ACC112 (cell line): ENCODE measurements around the gene TCF12.

Experiments used
- H2AFZ ChIP-seq: fragments of 200-600 bp; sonication (generic); one replicate; pipeline ENCODE4 v1.6.0; 2017; ENCODE audit warnings: antibody characterized with exemption, low read length; ENCODE audit not compliant: unreplicated experiment
- H3K27ac ChIP-seq: fragments of 200-600 bp; sonication (generic); 2 replicates; pipeline ENCODE4 v1.5.1; 2014; ENCODE audit warnings: low read depth, mild to moderate bottlenecking, antibody characterized with exemption, low read length, moderate library complexity
- H3K27me3 ChIP-seq: fragments of 200-600 bp; sonication (generic); 2 replicates; pipeline ENCODE4 v1.6.1; 2014; ENCODE audit warnings: mild to moderate bottlenecking, antibody characterized with exemption, low read length, moderate library complexity, mixed read lengths; ENCODE audit not compliant: insufficient read depth
- H3K36me3 ChIP-seq: fragments of 200-600 bp; sonication (generic); 2 replicates; pipeline ENCODE4 v1.6.1; 2016; ENCODE audit warnings: mild to moderate bottlenecking, antibody characterized with exemption, low read length, moderate library complexity, mixed read lengths; ENCODE audit not compliant: insufficient read depth
- H3K4me1 ChIP-seq: fragments of 200-600 bp; sonication (generic); one replicate; pipeline ENCODE4 v1.6.1; 2016; ENCODE audit warnings: low read length, mixed read lengths; ENCODE audit not compliant: insufficient read depth, unreplicated experiment, control insufficient read depth
- H3K4me3 ChIP-seq: fragments of 200-600 bp; sonication (generic); 2 replicates; pipeline ENCODE4 v1.5.1; 2014; ENCODE audit warnings: mild to moderate bottlenecking, low read depth, low read length
- H3K79me2 ChIP-seq: fragments of 200-600 bp; sonication (generic); one replicate; pipeline ENCODE4 v1.6.0; 2016; ENCODE audit warnings: low read length; ENCODE audit not compliant: control insufficient read depth, unreplicated experiment, insufficient read depth

Gene TCF12

DNA sequence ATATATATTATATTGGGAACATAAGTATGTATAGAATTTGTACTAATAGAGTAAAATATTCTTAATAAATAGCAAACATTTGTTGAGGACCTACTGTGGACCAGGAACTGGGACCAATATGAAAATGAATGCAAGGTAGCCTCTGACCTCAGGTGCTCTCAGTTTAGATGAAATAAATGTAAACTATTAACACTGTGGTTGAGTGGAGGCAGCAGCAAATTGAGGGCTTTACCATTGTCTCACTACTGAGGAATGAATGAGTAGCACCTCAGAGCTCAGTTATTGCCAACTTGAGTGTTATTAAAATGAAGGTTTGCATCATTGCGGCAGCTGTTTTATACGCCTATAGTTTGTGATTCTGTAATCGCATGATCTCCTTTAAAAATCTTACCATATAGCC is 366.9 kb downstream of the TCF12 start:
- no peak overlapping the region for H3K27ac ChIP-seq
- H3K4me1 ChIP-seq, result no peaks in the 10 kb centered on the region
- no peaks in the 10 kb centered on the region for H3K27me3 ChIP-seq
- H3K4me3 ChIP-seq, result no peak overlapping the region
- H3K79me2 ChIP-seq, result no peaks in the 10 kb centered on the region
- no peak overlapping the region for H2AFZ ChIP-seq
- H3K36me3 ChIP-seq, result peaks cover 41% of the 10 kb centered on the region

DNA sequence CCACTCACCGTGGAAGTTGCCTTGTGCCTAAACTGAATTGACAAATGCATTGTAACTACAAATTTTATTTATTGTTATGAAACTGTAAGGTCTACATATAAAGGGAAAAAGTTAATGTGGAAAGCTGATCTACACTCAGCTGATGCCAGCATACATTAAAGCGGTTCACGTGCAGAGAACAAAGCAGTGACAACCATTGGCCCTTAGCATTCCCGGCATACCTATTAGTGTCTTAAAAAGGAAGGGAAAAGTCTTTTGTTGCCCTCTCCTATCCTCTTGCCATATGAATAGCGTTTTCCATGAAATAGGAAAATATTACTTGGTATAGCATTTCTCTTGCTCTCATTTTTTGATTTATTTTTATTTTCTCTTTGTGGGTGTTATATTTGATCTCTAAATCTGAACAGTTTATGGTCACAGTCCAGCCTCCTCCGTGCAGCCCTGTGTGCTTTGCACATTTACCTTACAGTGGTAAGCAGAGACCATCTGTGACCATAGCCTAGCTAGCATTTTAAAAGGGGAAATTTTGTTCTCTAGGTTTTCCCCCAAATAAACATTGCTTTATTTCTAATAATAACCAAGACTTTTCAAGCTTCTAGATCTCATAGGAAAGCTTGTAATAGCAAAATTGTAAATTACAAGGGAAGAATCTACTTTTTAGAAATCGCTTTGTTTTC is 368.1 kb downstream of the TCF12 start:
- H3K4me1 ChIP-seq, result no peaks in the 10 kb centered on the region
- no peak overlapping the region for H3K27ac ChIP-seq
- no peak overlapping the region for H3K4me3 ChIP-seq

DNA sequence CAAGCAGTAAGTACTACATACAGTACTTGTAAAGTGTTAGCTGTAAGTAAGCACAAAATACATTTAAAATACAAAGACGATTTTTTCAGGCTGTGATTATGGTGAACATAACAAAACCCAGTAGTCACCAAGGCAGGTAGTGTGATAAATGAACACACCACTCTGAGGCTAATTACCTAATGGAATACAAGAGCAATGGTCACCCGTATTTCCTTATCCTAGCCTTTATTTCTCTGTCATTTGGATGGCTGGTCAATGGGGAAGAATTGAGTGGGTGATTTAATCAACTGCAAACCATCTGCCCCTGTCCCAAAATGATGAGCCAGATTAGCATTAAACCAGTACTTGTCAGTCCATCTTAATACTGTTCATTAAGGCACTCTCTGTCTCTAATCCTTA is 368.7 kb downstream of the TCF12 start:
- Histone ChIP-seq H3K36me3 (peaks cover 34% of the 10 kb centered on the region), H3K27ac (no peak overlapping the region), H2AFZ (no peak overlapping the region), H3K79me2 (no peaks in the 10 kb centered on the region), H3K4me3 (no peak overlapping the region), H3K4me1 (no peaks in the 10 kb centered on the region), H3K27me3 (no peaks in the 10 kb centered on the region)

More for the DNA sequence above, 368.1 kb downstream of the TCF12 start:
- peaks cover 37% of the 10 kb centered on the region for H3K36me3 ChIP-seq
- H3K79me2 ChIP-seq, result no peaks in the 10 kb centered on the region
- H3K27me3 ChIP-seq, result no peaks in the 10 kb centered on the region
- no peak overlapping the region for H2AFZ ChIP-seq

DNA sequence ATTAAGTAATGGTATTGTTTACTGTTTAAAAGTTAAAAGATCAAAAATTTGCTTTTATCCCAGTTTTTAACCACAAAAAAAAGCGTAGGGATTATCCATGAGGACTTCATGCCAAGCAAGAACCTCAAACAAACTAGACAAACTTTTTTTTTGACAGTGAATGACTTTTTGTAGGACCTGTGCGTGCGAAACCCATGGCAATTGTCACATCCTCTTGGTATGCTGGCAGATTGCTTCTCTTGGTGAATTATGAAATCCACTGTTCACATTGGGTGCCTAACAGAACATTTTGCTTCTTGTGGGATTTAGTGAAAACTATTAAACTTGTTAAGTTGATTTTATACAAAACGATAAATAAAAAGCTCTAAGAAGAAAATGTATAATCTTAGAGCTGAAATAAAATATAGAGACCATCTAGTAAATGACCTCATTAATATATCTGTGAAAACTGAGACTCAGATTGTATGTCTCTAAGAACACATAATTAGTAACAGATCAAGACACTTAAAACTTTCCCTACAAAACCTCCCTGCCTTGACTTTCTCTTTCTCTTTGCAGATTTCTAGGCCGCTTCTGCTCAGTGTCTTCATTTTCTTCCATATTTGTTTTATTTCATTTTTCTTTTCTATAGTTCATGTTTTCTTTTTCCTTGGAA is 370.6 kb downstream of the TCF12 start:
- peaks cover 26% of the 10 kb centered on the region for H3K36me3 ChIP-seq
- H2AFZ ChIP-seq, result no peak overlapping the region
- no peak overlapping the region for H3K4me3 ChIP-seq
- no peaks in the 10 kb centered on the region for H3K27me3 ChIP-seq
- H3K27ac ChIP-seq, result no peak overlapping the region
- no peaks in the 10 kb centered on the region for H3K4me1 ChIP-seq
- no peaks in the 10 kb centered on the region for H3K79me2 ChIP-seq

DNA sequence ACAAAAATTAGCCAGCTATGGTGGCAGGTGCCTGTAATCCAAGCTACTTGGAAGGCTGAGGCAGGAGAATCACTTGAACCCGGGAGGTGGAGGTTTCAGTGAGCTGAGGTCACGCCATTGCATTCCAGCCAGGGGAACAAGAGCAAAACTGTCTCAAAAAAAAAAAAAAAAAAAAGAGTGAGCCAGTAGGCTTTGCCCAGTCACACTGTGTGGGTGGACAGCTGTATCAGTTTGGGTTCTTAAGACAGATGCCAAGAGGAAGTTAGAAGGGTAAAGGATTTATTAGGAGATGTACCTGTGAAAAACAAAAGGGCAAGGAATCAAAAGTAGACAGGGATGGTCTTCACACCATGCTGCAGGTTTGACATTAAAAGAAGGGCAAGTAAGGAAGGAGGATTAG is 371.7 kb downstream of the TCF12 start:
- Histone ChIP-seq H3K36me3 (peaks cover 26% of the 10 kb centered on the region), H3K79me2 (no peaks in the 10 kb centered on the region), H3K4me3 (no peak overlapping the region), H3K4me1 (no peaks in the 10 kb centered on the region), H3K27me3 (no peaks in the 10 kb centered on the region), H2AFZ (no peak overlapping the region), H3K27ac (no peak overlapping the region)

DNA sequence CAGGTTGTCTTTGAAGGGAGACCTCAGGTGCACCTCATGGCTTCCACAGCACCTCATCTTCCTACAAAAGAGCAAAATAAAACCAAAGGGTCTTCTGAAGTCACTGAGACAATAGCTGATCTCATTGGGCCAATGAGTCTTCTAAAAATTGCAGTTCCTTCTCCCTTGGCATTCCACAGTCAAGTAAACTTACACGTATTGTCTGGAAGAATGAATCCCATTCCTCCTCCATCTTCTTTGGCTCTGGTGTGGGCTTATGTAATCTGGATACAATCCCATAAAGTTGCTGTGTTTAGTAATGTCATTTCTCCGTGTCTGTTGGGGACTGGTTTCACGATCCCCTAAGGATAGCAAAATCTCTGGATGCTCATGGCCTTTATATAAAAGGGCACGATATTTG is 372.4 kb downstream of the TCF12 start:
- peaks cover 22% of the 10 kb centered on the region for H3K36me3 ChIP-seq
- H3K27ac ChIP-seq, result no peak overlapping the region
- H3K79me2 ChIP-seq, result no peaks in the 10 kb centered on the region

DNA sequence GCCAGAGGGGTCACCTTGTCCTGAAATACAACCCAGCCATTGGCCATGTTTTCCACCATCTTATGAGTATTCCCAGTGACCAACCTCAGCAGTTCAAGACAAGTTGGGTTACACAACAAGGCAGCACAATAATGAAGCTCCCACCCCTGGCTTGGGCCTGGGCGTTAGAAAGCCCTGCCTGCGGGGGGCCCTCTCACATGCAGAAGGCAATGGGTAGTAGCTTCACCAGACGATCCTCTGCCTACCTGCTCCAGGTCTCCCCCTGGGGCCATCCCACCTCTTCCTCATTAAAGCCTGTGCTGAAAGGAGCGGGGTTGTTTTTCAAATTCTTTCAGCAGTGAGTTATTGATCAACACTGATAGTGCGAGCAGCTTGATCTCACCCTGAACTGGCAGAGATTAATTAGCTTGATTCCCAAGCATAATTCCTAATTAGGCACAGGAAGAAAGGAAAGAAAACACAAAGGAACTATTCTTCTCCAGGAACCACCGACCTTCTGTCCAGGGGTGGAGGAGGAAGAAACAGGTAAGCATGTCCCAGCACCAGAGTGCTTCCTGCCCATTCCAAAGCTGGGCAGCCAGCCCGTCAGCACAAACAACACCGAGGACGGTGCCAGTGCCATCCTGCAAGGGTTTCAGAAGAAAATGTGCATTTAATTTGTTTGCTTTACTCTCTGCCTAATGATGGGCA is 378.2 kb downstream of the TCF12 start:
- no peak overlapping the region for H2AFZ ChIP-seq
- H3K4me3 ChIP-seq, result no peak overlapping the region
- no peaks in the 10 kb centered on the region; the same call in 1 of the 2 replicates for H3K36me3 ChIP-seq
- H3K27ac ChIP-seq, result no peak overlapping the region
- no peaks in the 10 kb centered on the region for H3K79me2 ChIP-seq
- H3K4me1 ChIP-seq, result no peaks in the 10 kb centered on the region
- no peaks in the 10 kb centered on the region for H3K27me3 ChIP-seq

More for the DNA sequence above, 372.4 kb downstream of the TCF12 start:
- Histone ChIP-seq H3K27me3 (no peaks in the 10 kb centered on the region), H2AFZ (no peak overlapping the region), H3K4me3 (no peak overlapping the region), H3K4me1 (no peaks in the 10 kb centered on the region)

DNA sequence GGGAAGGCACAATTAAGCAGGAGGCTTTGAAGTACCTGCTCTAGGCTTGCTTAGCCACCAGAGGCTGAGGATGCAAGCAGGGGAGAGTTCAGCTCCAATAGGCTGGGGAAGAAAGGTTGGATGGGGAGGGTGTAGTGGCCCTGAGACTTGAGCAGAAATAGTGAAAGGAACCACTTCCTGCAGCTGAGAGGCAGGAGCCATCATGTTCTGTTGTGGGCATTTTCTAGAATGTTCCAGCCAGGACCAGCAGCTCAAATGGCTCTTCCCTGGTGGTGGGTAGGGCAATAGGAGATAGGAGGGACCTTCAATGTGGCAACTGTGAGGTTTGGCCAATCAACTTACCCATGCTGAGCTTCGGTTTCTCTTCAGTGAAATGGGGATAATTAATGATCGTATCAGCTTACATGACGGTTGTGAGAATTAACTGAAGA is 378.7 kb downstream of the TCF12 start:
- Histone ChIP-seq H3K4me1 (no peaks in the 10 kb centered on the region), H3K27me3 (no peaks in the 10 kb centered on the region), H3K4me3 (no peak overlapping the region), H3K36me3 (no peaks in the 10 kb centered on the region; the same call in 1 of the 2 replicates), H3K27ac (no peak overlapping the region), H2AFZ (no peak overlapping the region), H3K79me2 (no peaks in the 10 kb centered on the region)

DNA sequence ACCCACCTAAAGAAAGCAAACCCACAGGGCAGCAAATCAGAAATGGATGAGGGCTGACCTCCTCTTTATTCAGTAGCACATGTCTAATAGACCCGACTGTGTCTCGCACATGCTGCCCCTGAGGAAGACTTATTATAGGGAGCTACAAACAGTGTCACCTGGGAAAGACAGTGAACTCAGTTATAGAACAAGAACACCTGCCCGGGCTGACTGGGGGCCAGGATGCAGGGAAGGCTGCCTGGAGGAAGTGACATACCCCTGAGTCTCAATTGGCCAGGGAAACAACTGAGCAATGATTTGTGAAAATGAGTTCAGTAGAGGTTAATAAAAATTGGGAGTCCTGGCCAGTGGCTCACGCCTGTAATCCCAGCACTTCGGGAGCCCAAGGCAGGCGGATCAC is 379.2 kb downstream of the TCF12 start:
- Histone ChIP-seq H3K79me2 (no peaks in the 10 kb centered on the region), H3K4me1 (no peaks in the 10 kb centered on the region), H3K27me3 (no peaks in the 10 kb centered on the region), H2AFZ (no peak overlapping the region), H3K4me3 (no peak overlapping the region), H3K27ac (no peak overlapping the region), H3K36me3 (no peaks in the 10 kb centered on the region)

DNA sequence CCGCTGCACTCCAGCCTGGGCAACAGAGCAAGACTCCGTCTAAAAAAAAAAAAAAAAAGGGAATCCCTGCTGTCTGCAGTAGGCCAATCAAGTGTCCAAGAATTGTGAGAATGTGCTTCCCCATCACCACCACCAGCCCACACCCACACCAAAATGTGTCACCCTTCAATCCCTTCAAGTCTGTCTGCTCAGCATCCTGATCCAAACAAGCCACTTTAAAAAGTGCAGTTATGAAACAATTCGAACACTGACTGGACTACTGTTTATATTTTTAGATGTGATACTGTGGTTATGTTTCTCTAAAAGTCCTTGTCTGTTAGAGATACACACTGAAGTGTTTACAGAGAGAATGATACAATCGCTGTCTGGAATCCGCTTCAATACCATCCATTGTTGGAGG is 379.8 kb downstream of the TCF12 start:
- no peaks in the 10 kb centered on the region for H3K79me2 ChIP-seq
- H2AFZ ChIP-seq, result no peak overlapping the region
- no peak overlapping the region for H3K4me3 ChIP-seq
- H3K36me3 ChIP-seq, result no peaks in the 10 kb centered on the region
- H3K4me1 ChIP-seq, result no peaks in the 10 kb centered on the region
- H3K27me3 ChIP-seq, result no peaks in the 10 kb centered on the region
- H3K27ac ChIP-seq, result no peak overlapping the region
